HepG2 (cell line): ENCODE results near the gene PTPN12. TPM values are rescaled to one million over a fixed set of nuclear protein-coding genes. Genes with fewer than 3 reads are reported as not detected.

Experiments used
- ATAC-seq: fragments of 200-7000 bp; cut with Tn5 transposase; 3 replicates; pipeline ENCODE4 v1.9.1; 2020; ENCODE audit warnings: mild to moderate bottlenecking, moderate library complexity
- BruUV-seq: library from RNA; stranded (reverse); fragments of 400-500 nt; replicated peaks from 2 replicates; lab custom pipeline; 2021; lab: Mats Ljungman, UMichigan
- CTCF ChIA-PET: fragments of 300-600 bp; formaldehyde crosslinking; extraction: SDS; loops from one replicate; lab custom pipeline; 2021; ENCODE audit warnings: low total read pairs, inconsistent platforms, low intra/inter-chr PET ratio; lab: Yijun Ruan, JAX
- POLR2A ChIA-PET: fragments of 350-600 bp; sonication (Branson Sonifier 250); formaldehyde crosslinking; loops from one replicate; lab custom pipeline; 2020; ENCODE audit warnings: antibody characterized with exemption, inconsistent platforms; lab: Yijun Ruan, JAX
- DNase-seq: peaks from one replicate; pipeline ENCODE4 v3.0.0-alpha.2; 2015; ENCODE audit warnings: low spot score
- FAIRE-seq: peaks from 3 replicates; lab custom pipeline; 2011; peaks lifted over from hg19 to GRCh38; lab: Jason Lieb, UNC
- H2AFZ ChIP-seq: one replicate; pipeline ENCODE4 v1.6.1; 2011; ENCODE audit warnings: low read length, inconsistent platforms
- H3K27ac ChIP-seq: fragments of 300-600 bp; 3 replicates; pipeline ENCODE4 v1.8.0; 2011; ENCODE audit warnings: mixed run types, mild to moderate bottlenecking, mixed read lengths, low read length, inconsistent platforms; ENCODE audit not compliant: insufficient read depth; ENCODE audit errors: extremely low read length
- H3K27me3 ChIP-seq, 2 experiments: fragments of 200-600 bp in 1 of 2; 2 replicates in 1 of 2; 3 replicates in 1 of 2; pipeline versions ENCODE4 v1.6.0 to v1.8.0; 2011; ENCODE audit warnings: low read length in 2 of 2, mild to moderate bottlenecking in 2 of 2, moderate library complexity in 2 of 2, inconsistent platforms in 1 of 2; ENCODE audit not compliant: insufficient read depth in 2 of 2, control insufficient read depth in 1 of 2
- H3K36me3 ChIP-seq, 2 experiments: fragments of 200-600 bp in 1 of 2; replicated peaks in 1 of 2; 2 replicates in 1 of 2; 3 replicates in 1 of 2; pipeline versions ENCODE4 v1.5.1 to v1.8.0; 2011; ENCODE audit warnings: low read length in 2 of 2, inconsistent platforms in 1 of 2; ENCODE audit not compliant: insufficient read depth in 2 of 2, control insufficient read depth in 1 of 2
- H3K4me1 ChIP-seq: 2 replicates; pipeline ENCODE4 v1.5.1; 2012; ENCODE audit warnings: low read length, inconsistent platforms; ENCODE audit not compliant: insufficient read depth
- H3K4me2 ChIP-seq: 2 replicates; pipeline ENCODE4 v1.6.0; 2011; ENCODE audit warnings: low read depth, low read length, inconsistent platforms
- H3K4me3 ChIP-seq, 3 experiments: fragments of 200-600 bp in 1 of 3; sonication (generic), shearing (Covaris generic) in 1 of 3; replicated peaks in 1 of 3; 2 replicates each; pipeline ENCODE4 v1.5.1; 2011 to 2016; ENCODE audit warnings: low read length in 3 of 3, inconsistent platforms in 2 of 3, low read depth in 2 of 3, mild to moderate bottlenecking in 2 of 3, control low read depth in 1 of 3, mixed read lengths in 1 of 3; ENCODE audit not compliant: insufficient read depth in 1 of 3
- H3K79me2 ChIP-seq: one replicate; pipeline ENCODE4 v1.6.1; 2011; ENCODE audit warnings: low read length, inconsistent platforms; ENCODE audit not compliant: insufficient read depth
- H3K9ac ChIP-seq: 2 replicates; pipeline ENCODE4 v1.6.0; 2011; ENCODE audit warnings: mild to moderate bottlenecking, low read depth, low read length, inconsistent platforms; ENCODE audit not compliant: insufficient read depth
- H3K9me3 ChIP-seq: 2 replicates; pipeline ENCODE4 v1.5.1; 2012; ENCODE audit warnings: mild to moderate bottlenecking, low read length
- H4K20me1 ChIP-seq: 2 replicates; pipeline ENCODE4 v1.6.0; 2011; ENCODE audit warnings: inconsistent platforms, mild to moderate bottlenecking, low read length, moderate library complexity; ENCODE audit not compliant: insufficient read depth
- ARNT ChIP-seq: fragments of 450-650 bp; IDR thresholded peaks from 2 replicates; pipeline ENCODE4 v1.6.1; 2017
- FOSL2 ChIP-seq: sonication (generic); formaldehyde crosslinking; IDR thresholded peaks from 2 replicates; pipeline ENCODE4 v1.4.0; 2020; ENCODE audit warnings: missing genetic modification reagents
- RBM22 ChIP-seq: fragments of 200-400 bp; formaldehyde crosslinking; optimal IDR thresholded peaks from 2 replicates; pipeline ENCODE3; 2017; ENCODE audit warnings: mild to moderate bottlenecking, low read length, moderate library complexity
- TRIM24 ChIP-seq: sonication (generic); formaldehyde crosslinking; IDR thresholded peaks from 2 replicates; pipeline ENCODE4 v1.8.0; 2022; ENCODE audit warnings: mild to moderate bottlenecking, missing genetic modification reagents
- ZNF3 ChIP-seq: IDR thresholded peaks from 2 replicates; pipeline ENCODE4 v1.7.0; 2017; ENCODE audit warnings: inconsistent platforms
- WGBS: methylation state at CpG from one replicate; pipeline ENCODE4 v1.1.6; 2017; ENCODE audit warnings: low lambda C conversion rate; 5-methylcytosine and 5-hydroxymethylcytosine counted together
- in situ Hi-C: cut with HindIII; loops from 2 replicates; pipeline ENCODE4 v1.10.0; 2017; ENCODE audit warnings: low pct_unique_long_range_greater_than_20kb; ENCODE audit not compliant: extremely low pct_ligation_motif_present
- intact Hi-C: fragments of 100-400 bp; cut with micrococcal nuclease; formaldehyde crosslinking; loops from one replicate; pipeline ENCODE4 v1.10.0; 2022; ENCODE audit not compliant: unreplicated experiment
- polyA plus RNA-seq, 8 experiments: library from polyadenylated mRNA; depleted of rRNA in 3 of 8; stranded (reverse) in 7 of 8; unstranded in 1 of 8; fragments of >200 nt; fragmentation: Illumina TruSeq in 4 of 8; extraction: Trizol in 4 of 8; gene quantifications; 2 replicates each; pipeline versions ENCODE4 v1.2.1 to v1.2.3, GENCODE V29; 2011 to 2016; ENCODE audit warnings: low read depth in 4 of 8, missing spikeins in 1 of 8, mixed read lengths in 1 of 8; ENCODE audit not compliant: insufficient read depth in 1 of 8
- total RNA-seq, 5 experiments: library from RNA; depleted of rRNA; stranded (reverse); fragments of >200 nt; fragmentation: Illumina TruSeq; extraction: Trizol; gene quantifications; 2 replicates each; pipeline ENCODE4 v1.2.3, GENCODE V29; 2016; ENCODE audit warnings: low read depth in 1 of 5

Gene PTPN12
- total and polyA plus RNA-seq, 2 of the 13 experiments (the other 11 are each of a cell fraction or from before 2014, with no cell fraction given), result 22.9 to 56.8 TPM

DNA sequence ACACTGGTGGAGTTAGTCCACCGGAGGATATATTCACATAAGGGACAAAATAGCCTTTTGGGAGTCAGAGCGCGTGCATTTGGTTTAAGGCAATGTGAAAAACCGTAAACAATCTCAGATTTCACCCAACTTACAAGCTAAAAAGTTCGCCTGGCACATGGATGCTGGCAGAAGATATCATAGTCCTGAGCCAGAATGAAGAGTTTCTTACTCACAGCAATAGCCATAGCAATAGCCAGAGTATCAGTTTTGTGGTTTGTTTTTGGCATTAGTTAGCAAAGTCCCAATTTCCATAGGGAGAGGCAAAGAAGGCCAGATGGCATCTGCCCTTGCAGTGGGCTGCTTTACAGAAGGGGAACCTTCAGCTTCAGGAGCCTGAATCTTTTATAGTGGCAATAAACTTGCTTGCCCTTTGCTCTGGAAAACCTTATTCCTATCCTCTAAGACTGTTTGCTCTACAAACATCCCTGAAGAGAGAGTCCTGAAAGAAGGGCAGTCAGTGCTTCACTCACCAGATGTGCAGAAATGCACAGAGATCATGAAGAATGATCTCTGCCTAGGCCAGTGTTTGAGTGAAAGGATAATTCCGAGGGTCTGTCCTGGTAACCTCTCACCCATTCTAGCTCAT, 130.5 kb downstream of the PTPN12 start:
- CTCF ChIA-PET, result no interaction called here
- in situ Hi-C loops, result no loop called here
- no peak for ATAC-seq

GRCh38 chr7:77674878-77675277, 137.8 kb downstream of the PTPN12 start:
- no peaks in the 10 kb centered on the region for H4K20me1 ChIP-seq
- H2AFZ ChIP-seq, result no peak overlapping the region
- peaks cover 18% of the 10 kb centered on the region for H3K4me1 ChIP-seq
- no peak for DNase-seq
- no peaks in the 10 kb centered on the region for H3K79me2 ChIP-seq
- H3K9ac ChIP-seq, result no peak overlapping the region
- no peaks in the 10 kb centered on the region for H3K9me3 ChIP-seq
- no peaks in the 10 kb centered on the region; a peak in 2 of 5 replicates for H3K36me3 ChIP-seq
- FAIRE-seq, result peak; percentile 26
- in situ Hi-C loops (no loop called here), intact Hi-C loops (no loop called here)
- TF ChIP-seq TRIM24 (no peak), FOSL2 (CRISPR knock-in tag) (0 out of 2 replicates have a peak, but pooled peaks have one; percentile 30), ARNT (no peak)
- H3K27ac ChIP-seq, result no peak overlapping the region
- peak; percentile 40; the same call in 2 of the 3 replicates for ATAC-seq
- POLR2A ChIA-PET, result interaction anchor here (0.7 kb wide), 1 partner anchor 29 kb away, joined by 3 read pairs; no protein-coding TSS in a partner anchor
- no peaks in the 10 kb centered on the region for H3K27me3 ChIP-seq
- CTCF ChIA-PET, result no interaction called here
- no peak overlapping the region for H3K4me3 ChIP-seq
- BruUV-seq, result no TSS peak
- 76% methylated on average over 5 of the region's 5 CpGs for WGBS
- H3K4me2 ChIP-seq, result no peak overlapping the region

More for the DNA sequence above, 130.5 kb downstream of the PTPN12 start:
- no peak overlapping the region for H3K27ac ChIP-seq
- no TSS peak for BruUV-seq
- no peaks in the 10 kb centered on the region for H3K9me3 ChIP-seq
- no peak overlapping the region for H3K4me3 ChIP-seq
- no peaks in the 10 kb centered on the region for H4K20me1 ChIP-seq
- no peak for DNase-seq
- no peaks in the 10 kb centered on the region for H3K27me3 ChIP-seq
- intact Hi-C loops, result no loop called here
- H3K9ac ChIP-seq, result no peak overlapping the region
- H3K36me3 ChIP-seq, result no peaks in the 10 kb centered on the region; a peak in 1 of 5 replicates
- POLR2A ChIA-PET, result no interaction called here
- no peaks in the 10 kb centered on the region for H3K79me2 ChIP-seq
- peaks cover 11% of the 10 kb centered on the region for H3K4me1 ChIP-seq
- 95% methylated on average over 6 of the region's 6 CpGs for WGBS
- peak; percentile 50 for TF ChIP-seq RBM22
- no peak for TF ChIP-seq ZNF3 (CRISPR knock-in tag)
- TF ChIP-seq, all 625 proteins: peak for 1
- Histone ChIP-seq H3K4me2 (no peak overlapping the region), H2AFZ (no peak overlapping the region)
- FAIRE-seq, result no peak
